ENCODE measurements around the gene CFLAR. TPM values are rescaled to one million over a fixed set of nuclear protein-coding genes. Genes with fewer than 3 reads are reported as not detected.

Gene CFLAR
- total and polyA plus RNA-seq, 2 of the 13 experiments (the other 11 are each of a cell fraction or from before 2014, with no cell fraction given) = 43.8 to 92.1 TPM

DNA sequence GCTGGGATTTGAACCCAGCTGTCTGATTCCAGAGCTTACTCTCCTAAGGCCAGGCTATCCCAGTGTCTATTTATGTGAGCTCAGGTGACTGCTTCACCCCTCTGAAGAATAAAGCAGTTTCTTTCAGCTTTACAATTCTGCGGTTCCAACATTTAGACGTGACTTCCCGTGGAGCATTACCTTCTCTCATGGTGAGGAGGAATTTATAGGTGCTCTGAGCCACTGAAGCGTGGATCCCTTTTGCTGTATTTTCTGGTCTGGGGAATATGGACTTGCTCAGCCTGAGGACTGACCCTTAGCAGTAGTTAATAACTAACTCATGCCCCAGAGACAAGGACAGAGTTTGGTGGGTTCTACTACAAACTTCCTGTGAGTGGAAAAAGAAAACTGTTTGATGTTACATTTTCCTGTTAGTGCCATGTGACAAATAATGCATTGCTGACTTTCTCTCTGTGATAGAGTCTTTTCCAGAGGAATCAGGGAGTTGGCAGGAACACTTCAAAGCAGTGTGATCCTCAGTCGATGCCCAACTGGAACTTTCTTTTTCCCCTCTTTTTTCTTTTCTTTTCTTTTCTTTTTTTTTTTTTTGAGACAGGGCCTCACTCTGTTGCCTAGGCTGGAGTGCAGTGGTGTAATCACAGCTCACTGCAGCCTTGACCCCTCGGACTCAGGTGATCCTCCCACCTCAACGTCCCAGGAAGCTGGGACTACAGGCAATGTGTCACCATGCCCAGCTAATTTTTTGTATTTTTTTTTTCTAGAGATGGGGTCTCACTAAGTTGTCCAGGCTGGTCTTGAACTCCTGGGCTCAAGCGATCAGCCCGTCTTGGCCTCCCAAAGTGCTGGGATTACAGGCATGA is 88.9 kb downstream of the CFLAR start (continued):
- TF ChIP-seq FOSL1 (CRISPR knock-in tag; IDR thresholded peaks at IDR 0.05; ENCODE audit: borderline replicate concordance) = no peak
- TF ChIP-seq HES4 (CRISPR knock-in tag; IDR thresholded peaks at IDR 0.05; ENCODE audit: borderline replicate concordance) = no peak
- no peak for TF ChIP-seq SRSF9 (IDR thresholded peaks at IDR 0.05; ENCODE audit: borderline replicate concordance, insufficient read depth, low read depth, low read length, poor library complexity, severe bottlenecking)
- TF ChIP-seq NFKB2 (CRISPR knock-in tag; IDR thresholded peaks at IDR 0.05; ENCODE audit: borderline replicate concordance) = no peak
- no peak for TF ChIP-seq ZNF225 (CRISPR knock-in tag; IDR thresholded peaks at IDR 0.05)
- TF ChIP-seq ZNF839 (CRISPR knock-in tag; IDR thresholded peaks at IDR 0.05; ENCODE audit: borderline replicate concordance) = no peak
- no peak for TF ChIP-seq AGO1 (IDR thresholded peaks at IDR 0.05; ENCODE audit: low read depth, low read length, poor library complexity, severe bottlenecking)
- TF ChIP-seq, protein P1, sequence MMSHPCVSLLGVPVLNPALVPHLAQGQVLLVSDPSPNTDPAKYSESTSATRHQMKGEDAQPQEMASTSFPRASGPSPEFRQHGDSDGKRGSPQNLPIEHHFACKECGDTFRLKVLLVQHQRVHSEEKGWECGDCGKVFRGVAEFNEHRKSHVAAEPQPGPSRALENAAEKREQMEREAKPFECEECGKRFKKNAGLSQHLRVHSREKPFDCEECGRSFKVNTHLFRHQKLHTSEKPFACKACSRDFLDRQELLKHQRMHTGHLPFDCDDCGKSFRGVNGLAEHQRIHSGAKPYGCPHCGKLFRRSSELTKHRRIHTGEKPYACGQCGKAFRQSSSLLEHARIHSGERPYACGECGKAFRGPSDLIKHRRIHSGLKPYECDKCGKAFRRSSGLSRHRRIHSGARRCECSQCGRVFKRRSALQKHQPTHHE (CRISPR knock-in tag; IDR thresholded peaks at IDR 0.05; ENCODE audit: borderline replicate concordance) = 0 out of 2 replicates have a peak, but pooled peaks have one; percentile 49
- TF ChIP-seq, protein P2, sequence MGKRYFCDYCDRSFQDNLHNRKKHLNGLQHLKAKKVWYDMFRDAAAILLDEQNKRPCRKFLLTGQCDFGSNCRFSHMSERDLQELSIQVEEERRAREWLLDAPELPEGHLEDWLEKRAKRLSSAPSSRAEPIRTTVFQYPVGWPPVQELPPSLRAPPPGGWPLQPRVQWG (CRISPR knock-in tag; IDR thresholded peaks at IDR 0.05; ENCODE audit: borderline replicate concordance, low read depth) = no peak
- TF ChIP-seq, protein P3, sequence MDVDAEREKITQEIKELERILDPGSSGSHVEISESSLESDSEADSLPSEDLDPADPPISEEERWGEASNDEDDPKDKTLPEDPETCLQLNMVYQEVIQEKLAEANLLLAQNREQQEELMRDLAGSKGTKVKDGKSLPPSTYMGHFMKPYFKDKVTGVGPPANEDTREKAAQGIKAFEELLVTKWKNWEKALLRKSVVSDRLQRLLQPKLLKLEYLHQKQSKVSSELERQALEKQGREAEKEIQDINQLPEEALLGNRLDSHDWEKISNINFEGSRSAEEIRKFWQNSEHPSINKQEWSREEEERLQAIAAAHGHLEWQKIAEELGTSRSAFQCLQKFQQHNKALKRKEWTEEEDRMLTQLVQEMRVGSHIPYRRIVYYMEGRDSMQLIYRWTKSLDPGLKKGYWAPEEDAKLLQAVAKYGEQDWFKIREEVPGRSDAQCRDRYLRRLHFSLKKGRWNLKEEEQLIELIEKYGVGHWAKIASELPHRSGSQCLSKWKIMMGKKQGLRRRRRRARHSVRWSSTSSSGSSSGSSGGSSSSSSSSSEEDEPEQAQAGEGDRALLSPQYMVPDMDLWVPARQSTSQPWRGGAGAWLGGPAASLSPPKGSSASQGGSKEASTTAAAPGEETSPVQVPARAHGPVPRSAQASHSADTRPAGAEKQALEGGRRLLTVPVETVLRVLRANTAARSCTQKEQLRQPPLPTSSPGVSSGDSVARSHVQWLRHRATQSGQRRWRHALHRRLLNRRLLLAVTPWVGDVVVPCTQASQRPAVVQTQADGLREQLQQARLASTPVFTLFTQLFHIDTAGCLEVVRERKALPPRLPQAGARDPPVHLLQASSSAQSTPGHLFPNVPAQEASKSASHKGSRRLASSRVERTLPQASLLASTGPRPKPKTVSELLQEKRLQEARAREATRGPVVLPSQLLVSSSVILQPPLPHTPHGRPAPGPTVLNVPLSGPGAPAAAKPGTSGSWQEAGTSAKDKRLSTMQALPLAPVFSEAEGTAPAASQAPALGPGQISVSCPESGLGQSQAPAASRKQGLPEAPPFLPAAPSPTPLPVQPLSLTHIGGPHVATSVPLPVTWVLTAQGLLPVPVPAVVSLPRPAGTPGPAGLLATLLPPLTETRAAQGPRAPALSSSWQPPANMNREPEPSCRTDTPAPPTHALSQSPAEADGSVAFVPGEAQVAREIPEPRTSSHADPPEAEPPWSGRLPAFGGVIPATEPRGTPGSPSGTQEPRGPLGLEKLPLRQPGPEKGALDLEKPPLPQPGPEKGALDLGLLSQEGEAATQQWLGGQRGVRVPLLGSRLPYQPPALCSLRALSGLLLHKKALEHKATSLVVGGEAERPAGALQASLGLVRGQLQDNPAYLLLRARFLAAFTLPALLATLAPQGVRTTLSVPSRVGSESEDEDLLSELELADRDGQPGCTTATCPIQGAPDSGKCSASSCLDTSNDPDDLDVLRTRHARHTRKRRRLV (CRISPR knock-in tag; IDR thresholded peaks at IDR 0.05) = no peak; the same call in 1 of the 2 replicates
- TF ChIP-seq MED8 (CRISPR knock-in tag; IDR thresholded peaks at IDR 0.05; ENCODE audit: insufficient replicate concordance) = peak; percentile 43
- no peak; the same call in 1 of the 2 replicates for TF ChIP-seq ZNF552 (CRISPR knock-in tag; IDR thresholded peaks at IDR 0.05; ENCODE audit: borderline replicate concordance)
- TF ChIP-seq GATAD1 (CRISPR knock-in tag; IDR thresholded peaks at IDR 0.05) = no peak
- no peak for TF ChIP-seq NCOA5 (CRISPR knock-in tag; IDR thresholded peaks at IDR 0.05)
- TF ChIP-seq KDM5B (CRISPR knock-in tag; IDR thresholded peaks at IDR 0.05; ENCODE audit: borderline replicate concordance) = no peak
- no peak for TF ChIP-seq PLRG1 (conservative IDR thresholded peaks at IDR 0.05)
- no peak; the same call in 1 of the 2 replicates for TF ChIP-seq SPEN (CRISPR knock-in tag; IDR thresholded peaks at IDR 0.05; ENCODE audit: low read depth)
- TF ChIP-seq KDM6A (CRISPR knock-in tag; IDR thresholded peaks at IDR 0.05; ENCODE audit: low read depth) = peak; percentile 90; the same call in 1 of the 2 replicates
